SK-N-SH (cell line): Measurements from ENCODE around the gene POU3F1.

ENCODE experiments used
- CTCF ChIP-seq: fragments of 200-600 bp; sonication (generic); IDR thresholded peaks from 2 replicates; pipeline ENCODE4 v1.6.1; 2017; ENCODE audit warnings: antibody characterized with exemption, mild to moderate bottlenecking, moderate library complexity
- EP300 ChIP-seq, 2 experiments: IDR thresholded peaks; 2 replicates each; pipeline versions ENCODE4 v1.4.0 to v1.6.1; 2012; ENCODE audit warnings: borderline replicate concordance in 1 of 2, low read depth in 1 of 2, low read length in 1 of 2
- NRF1 ChIP-seq: IDR thresholded peaks from 2 replicates; pipeline ENCODE4 v1.6.1; 2012; ENCODE audit warnings: low read depth, mild to moderate bottlenecking, low read length
- POLR2AphosphoS5 ChIP-seq: IDR thresholded peaks from 2 replicates; pipeline ENCODE4 v1.6.1; 2012; ENCODE audit warnings: low read depth, low read length
- RCOR1 ChIP-seq: fragments of 150-350 bp; IDR thresholded peaks from 2 replicates; pipeline ENCODE4 v1.6.1; 2017; ENCODE audit warnings: antibody characterized with exemption, low read length
- RFX5 ChIP-seq: IDR thresholded peaks from 2 replicates; pipeline ENCODE4 v1.6.1; 2012; ENCODE audit warnings: mild to moderate bottlenecking, improper control_type of control experiment, low read length
- TEAD4 ChIP-seq: IDR thresholded peaks from 2 replicates; pipeline ENCODE4 v1.4.0; 2012; ENCODE audit warnings: mild to moderate bottlenecking, borderline replicate concordance; ENCODE audit not compliant: insufficient read depth

- TF ChIP-seq RFX5: no peak
- TF ChIP-seq CTCF: no peak
- no peak for TF ChIP-seq TEAD4
- TF ChIP-seq EP300 (IDR thresholded peaks at IDR 0.05; ENCODE audit: borderline replicate concordance in 1 of 2, low read depth in 1 of 2, low read length in 1 of 2): no peak
- no peak for TF ChIP-seq RCOR1
- TF ChIP-seq NRF1: no peak
- TF ChIP-seq POLR2AphosphoS5: no peak
Measured at GRCh38 chr1:37997256-37998088, 49.1 kb downstream of the POU3F1 start.
